GM12892 (cell line): ENCODE data around the gene ALK.

Experiments used
- POLR2A ChIP-seq: IDR thresholded peaks from 2 replicates; pipeline ENCODE4 v1.6.1; 2011; ENCODE audit warnings: low read depth, low read length, control low read depth
- POLR2AphosphoS5 ChIP-seq: IDR thresholded peaks from 2 replicates; pipeline ENCODE4 v1.6.1; 2011; ENCODE audit warnings: low read depth, low read length, control low read depth

- TF ChIP-seq POLR2A (no peak), POLR2AphosphoS5 (no peak)
These were observed 657.5 kb downstream of the ALK start for GRCh38 chr2:29263886-29264285.
